AG10803 (cell line): ENCODE measurements around the gene POU6F2.

Experiments
- DNase-seq: peaks from one replicate; pipeline ENCODE4 v3.0.0; 2010; ENCODE audit warnings: low read depth
- H3K4me3 ChIP-seq: 2 replicates; pipeline ENCODE4 v1.5.1; 2011; ENCODE audit warnings: mild to moderate bottlenecking, low read length, control low read depth
- TF ChIP-seq, protein P1 (sequence below): conservative IDR thresholded peaks from 2 replicates; pipeline ENCODE4 v1.5.1; 2011; ENCODE audit warnings: mild to moderate bottlenecking, low read length, control low read depth, inconsistent platforms

Gene POU6F2

GRCh38 chr7:39463252-39463651, 485.5 kb downstream of the POU6F2 start:
- no peak overlapping the region for H3K4me3 ChIP-seq
- DNase-seq = no peak
- TF ChIP-seq, protein P1, sequence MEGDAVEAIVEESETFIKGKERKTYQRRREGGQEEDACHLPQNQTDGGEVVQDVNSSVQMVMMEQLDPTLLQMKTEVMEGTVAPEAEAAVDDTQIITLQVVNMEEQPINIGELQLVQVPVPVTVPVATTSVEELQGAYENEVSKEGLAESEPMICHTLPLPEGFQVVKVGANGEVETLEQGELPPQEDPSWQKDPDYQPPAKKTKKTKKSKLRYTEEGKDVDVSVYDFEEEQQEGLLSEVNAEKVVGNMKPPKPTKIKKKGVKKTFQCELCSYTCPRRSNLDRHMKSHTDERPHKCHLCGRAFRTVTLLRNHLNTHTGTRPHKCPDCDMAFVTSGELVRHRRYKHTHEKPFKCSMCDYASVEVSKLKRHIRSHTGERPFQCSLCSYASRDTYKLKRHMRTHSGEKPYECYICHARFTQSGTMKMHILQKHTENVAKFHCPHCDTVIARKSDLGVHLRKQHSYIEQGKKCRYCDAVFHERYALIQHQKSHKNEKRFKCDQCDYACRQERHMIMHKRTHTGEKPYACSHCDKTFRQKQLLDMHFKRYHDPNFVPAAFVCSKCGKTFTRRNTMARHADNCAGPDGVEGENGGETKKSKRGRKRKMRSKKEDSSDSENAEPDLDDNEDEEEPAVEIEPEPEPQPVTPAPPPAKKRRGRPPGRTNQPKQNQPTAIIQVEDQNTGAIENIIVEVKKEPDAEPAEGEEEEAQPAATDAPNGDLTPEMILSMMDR = no peak

DNA sequence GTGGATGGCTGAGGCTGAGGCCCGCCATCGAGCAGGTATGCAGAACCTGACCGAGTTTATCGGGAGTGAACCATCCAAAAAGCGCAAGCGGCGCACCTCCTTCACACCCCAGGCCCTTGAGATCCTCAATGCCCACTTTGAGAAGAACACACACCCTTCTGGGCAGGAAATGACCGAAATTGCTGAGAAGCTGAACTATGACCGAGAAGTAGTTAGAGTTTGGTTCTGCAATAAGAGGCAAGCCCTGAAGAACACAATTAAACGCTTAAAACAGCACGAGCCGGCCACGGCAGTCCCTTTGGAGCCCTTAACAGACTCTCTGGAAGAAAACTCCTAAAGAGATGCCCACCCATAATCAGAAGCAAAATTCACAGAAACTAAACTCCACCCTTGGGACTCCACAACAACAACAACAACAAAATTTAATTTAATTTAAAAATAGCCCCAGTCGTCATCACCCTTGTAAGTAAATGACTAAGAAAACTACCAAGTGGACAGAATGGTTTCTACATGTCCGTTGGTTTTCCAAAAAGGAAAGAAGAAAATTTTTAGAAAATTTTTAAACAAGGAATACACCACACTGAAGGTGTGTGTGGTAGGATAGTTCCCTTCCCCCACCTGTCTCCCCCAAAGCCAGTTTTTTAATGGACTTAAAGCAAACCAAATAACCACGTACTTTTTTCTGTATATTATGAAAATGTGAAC, 486.8 kb downstream of the POU6F2 start:
- TF ChIP-seq, protein P1 = no peak
- no peak overlapping the region for H3K4me3 ChIP-seq
- DNase-seq = no peak

DNA sequence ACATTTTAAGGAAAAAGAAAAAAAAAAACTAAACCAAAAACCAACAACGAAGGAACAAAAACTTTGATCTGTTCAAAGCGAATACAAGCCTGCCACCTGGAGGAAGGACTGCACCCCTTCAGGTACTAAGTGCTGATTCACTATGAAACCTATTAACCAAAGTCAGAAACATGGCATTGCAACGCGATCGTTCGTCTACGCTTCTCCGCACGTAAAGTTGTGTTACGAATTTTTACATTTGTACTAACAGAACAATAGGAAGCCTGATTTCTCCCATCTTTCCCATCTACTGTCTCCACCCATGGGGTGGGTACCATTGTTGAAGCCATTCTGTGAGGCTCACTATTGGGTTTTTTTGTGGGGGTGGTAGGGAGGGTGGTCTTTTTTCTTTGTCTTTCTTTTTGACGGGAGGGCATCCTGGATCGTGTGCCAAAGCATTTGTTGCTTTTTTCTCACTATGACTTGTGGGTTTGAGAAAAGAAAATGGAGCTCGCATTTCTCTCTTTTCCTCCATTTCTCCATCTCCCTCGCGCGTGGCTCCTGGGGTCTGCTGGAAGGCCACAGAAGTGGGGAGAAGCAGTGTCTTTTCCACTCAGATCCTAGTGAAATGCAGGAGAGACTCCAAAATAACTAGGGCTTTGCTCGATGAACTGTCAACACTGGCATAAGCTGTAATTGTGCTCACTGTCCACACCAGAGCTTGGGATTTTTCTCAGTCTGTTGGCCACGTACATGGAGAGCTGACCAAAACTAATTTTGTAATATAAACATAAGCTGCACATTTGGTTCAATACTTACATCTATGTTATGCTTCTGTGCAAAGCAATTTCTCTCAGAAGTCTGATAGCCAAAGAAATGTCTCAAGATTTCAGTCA, 487.6 kb downstream of the POU6F2 start:
- TF ChIP-seq, protein P1 = peak; percentile 87
- H3K4me3 ChIP-seq = no peak overlapping the region

DNA sequence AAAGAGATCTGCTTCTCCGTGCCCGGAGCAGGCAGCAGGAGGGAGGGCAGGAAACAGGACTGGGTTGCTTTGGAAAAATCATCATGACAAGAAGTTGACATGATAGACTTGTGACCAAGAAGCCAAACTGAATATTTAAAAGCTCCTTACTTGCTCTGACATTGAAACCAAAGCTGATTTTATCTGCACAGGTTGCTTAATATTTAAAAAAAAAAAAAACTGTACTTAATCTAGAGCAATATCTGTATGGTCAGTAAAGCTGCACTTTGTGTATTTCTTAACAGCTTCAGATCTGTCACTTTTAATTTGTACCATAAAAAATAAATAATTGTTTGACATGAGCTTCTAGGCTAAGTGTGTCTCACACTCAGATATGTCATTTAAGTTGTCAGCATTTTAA, 490.6 kb downstream of the POU6F2 start:
- TF ChIP-seq, protein P1 = no peak
- H3K4me3 ChIP-seq = no peak overlapping the region

More for the DNA sequence above, 487.6 kb downstream of the POU6F2 start:
- peak; percentile 67 for DNase-seq

GRCh38 chr7:39468808-39469374, 491.2 kb downstream of the POU6F2 start:
- DNase-seq = no peak
- TF ChIP-seq, protein P1 = no peak
- H3K4me3 ChIP-seq = no peak overlapping the region

More for the DNA sequence above, 490.6 kb downstream of the POU6F2 start:
- DNase-seq = no peak

- H3K4me3 ChIP-seq = no peak overlapping the region
- TF ChIP-seq, protein P1 = no peak
- no peak for DNase-seq
Observed at GRCh38 chr7:39480901-39481300, 503.2 kb downstream of the POU6F2 start.
